WTC11 (cell line): ENCODE data around the gene GOLGA6L2. TPM values are rescaled to one million over a fixed set of nuclear protein-coding genes. Genes with fewer than 3 reads are reported as not detected.

ENCODE experiments used
- ATAC-seq: fragments of 200-7000 bp; cut with Tn5 transposase; 2 replicates; pipeline ENCODE4 v1.10.0; 2021; ENCODE audit warnings: mild to moderate bottlenecking, moderate library complexity
- CTCF ChIA-PET: fragments of 300-600 bp; sonication (Branson Sonifier 250); formaldehyde crosslinking; loops from one replicate; lab custom pipeline; 2021; ENCODE audit warnings: antibody characterized with exemption; lab: Charles Lee
- POLR2A ChIA-PET: fragments of 350-600 bp; sonication (Branson Sonifier 250); formaldehyde crosslinking; loops from one replicate; lab custom pipeline; 2021; ENCODE audit warnings: antibody characterized with exemption; lab: Charles Lee
- DNase-seq: peaks from one replicate; pipeline ENCODE4 v3.0.0; 2021; ENCODE audit warnings: low spot score
- H3K27ac Mint-ChIP-seq: 2 replicates; pipeline ENCODE4 v1.8.0; 2021; ENCODE audit warnings: mixed read lengths
- H3K27me3 Mint-ChIP-seq: 2 replicates; pipeline ENCODE4 v1.8.0; 2021; ENCODE audit warnings: low read depth, mild to moderate bottlenecking, moderate library complexity, mixed read lengths
- H3K36me3 Mint-ChIP-seq: 2 replicates; pipeline ENCODE4 v1.8.0; 2021; ENCODE audit warnings: mixed read lengths
- H3K4me1 Mint-ChIP-seq: 2 replicates; pipeline ENCODE4 v1.8.0; 2022; ENCODE audit warnings: mixed read lengths
- H3K4me3 Mint-ChIP-seq: 2 replicates; pipeline ENCODE4 v1.8.0; 2021; ENCODE audit warnings: mild to moderate bottlenecking, moderate library complexity, mixed read lengths
- H3K9me3 Mint-ChIP-seq: 2 replicates; pipeline ENCODE4 v1.8.0; 2021; ENCODE audit warnings: mixed read lengths
- AR ChIP-seq: fragments of 250-450 bp; sonication (Bioruptor Pico); IDR thresholded peaks from 2 replicates; pipeline ENCODE4 v1.9.0; 2021; ENCODE audit warnings: mild to moderate bottlenecking
- ATF1 ChIP-seq: sonication (generic); formaldehyde crosslinking; IDR thresholded peaks from 2 replicates; pipeline ENCODE4 v1.8.1; 2023; ENCODE audit warnings: mild to moderate bottlenecking, moderate library complexity, missing genetic modification reagents
- EMX1 ChIP-seq: fragments of 250-450 bp; sonication (Bioruptor Pico); IDR thresholded peaks from 2 replicates; pipeline ENCODE4 v1.8.0; 2021; ENCODE audit warnings: mild to moderate bottlenecking
- ETV6 ChIP-seq: sonication (generic); formaldehyde crosslinking; IDR thresholded peaks from 2 replicates; pipeline ENCODE4 v1.8.1; 2022; ENCODE audit warnings: mild to moderate bottlenecking, missing genetic modification reagents
- FOXP1 ChIP-seq: sonication (generic); formaldehyde crosslinking; IDR thresholded peaks from 2 replicates; pipeline ENCODE4 v1.8.0; 2022; ENCODE audit warnings: missing genetic modification reagents, mild to moderate bottlenecking, moderate library complexity, borderline replicate concordance
- GRHL2 ChIP-seq: fragments of 250-450 bp; sonication (Bioruptor Pico); IDR thresholded peaks from 2 replicates; pipeline ENCODE4 v1.8.0; 2022; ENCODE audit warnings: mild to moderate bottlenecking, moderate library complexity; ENCODE audit not compliant: insufficient replicate concordance, severe bottlenecking
- JAZF1 ChIP-seq: fragments of 250-450 bp; sonication (Bioruptor Pico); IDR thresholded peaks from 2 replicates; pipeline ENCODE4 v1.9.0; 2021; ENCODE audit warnings: moderate library complexity, mild to moderate bottlenecking, inconsistent platforms
- KAT7 ChIP-seq: sonication (generic); formaldehyde crosslinking; IDR thresholded peaks from 2 replicates; pipeline ENCODE4 v1.8.1; 2023; ENCODE audit warnings: missing genetic modification reagents, mild to moderate bottlenecking, borderline replicate concordance
- MAX ChIP-seq: sonication (generic); formaldehyde crosslinking; IDR thresholded peaks from 2 replicates; pipeline ENCODE4 v1.8.0; 2022; ENCODE audit warnings: mild to moderate bottlenecking, missing genetic modification reagents
- NR2C2 ChIP-seq: sonication (generic); formaldehyde crosslinking; IDR thresholded peaks from 2 replicates; pipeline ENCODE4 v1.8.0; 2022; ENCODE audit warnings: mild to moderate bottlenecking, missing genetic modification reagents
- NR3C1 ChIP-seq: sonication (generic); formaldehyde crosslinking; conservative IDR thresholded peaks from 2 replicates; pipeline ENCODE4 v1.8.1; 2023; ENCODE audit warnings: low read depth, mild to moderate bottlenecking, missing genetic modification reagents
- OVOL2 ChIP-seq: fragments of 250-450 bp; sonication (Bioruptor Pico); IDR thresholded peaks from 2 replicates; pipeline ENCODE4 v1.9.0; 2021; ENCODE audit warnings: mild to moderate bottlenecking, borderline replicate concordance
- RELA ChIP-seq: sonication (generic); formaldehyde crosslinking; IDR thresholded peaks from 2 replicates; pipeline ENCODE4 v1.8.1; 2022; ENCODE audit warnings: missing genetic modification reagents, mild to moderate bottlenecking, borderline replicate concordance
- TEAD1 ChIP-seq: sonication (generic); formaldehyde crosslinking; IDR thresholded peaks from 2 replicates; pipeline ENCODE4 v1.8.0; 2022; ENCODE audit warnings: mild to moderate bottlenecking, missing genetic modification reagents
- TEAD4 ChIP-seq: sonication (generic); formaldehyde crosslinking; IDR thresholded peaks from 2 replicates; pipeline ENCODE4 v1.8.0; 2022; ENCODE audit warnings: mild to moderate bottlenecking, missing genetic modification reagents
- TP53 ChIP-seq: sonication (generic); formaldehyde crosslinking; IDR thresholded peaks from 2 replicates; pipeline ENCODE4 v1.8.1; 2023; ENCODE audit warnings: mild to moderate bottlenecking, missing genetic modification reagents
- USF2 ChIP-seq: sonication (generic); formaldehyde crosslinking; IDR thresholded peaks from 2 replicates; pipeline ENCODE4 v1.8.1; 2023; ENCODE audit warnings: mild to moderate bottlenecking, missing genetic modification reagents, moderate library complexity
- ZBTB43 ChIP-seq: sonication (generic); formaldehyde crosslinking; IDR thresholded peaks from 2 replicates; pipeline ENCODE4 v1.8.1; 2023; ENCODE audit warnings: mild to moderate bottlenecking, missing genetic modification reagents
- ZNF121 ChIP-seq: sonication (generic); formaldehyde crosslinking; IDR thresholded peaks from 2 replicates; pipeline ENCODE4 v1.8.0; 2023; ENCODE audit warnings: missing genetic modification reagents
- ZNF138 ChIP-seq: sonication (generic); formaldehyde crosslinking; conservative IDR thresholded peaks from 2 replicates; pipeline ENCODE4 v1.8.1; 2022; ENCODE audit warnings: mild to moderate bottlenecking, moderate library complexity, missing genetic modification reagents
- ZNF219 ChIP-seq: sonication (generic); formaldehyde crosslinking; IDR thresholded peaks from 2 replicates; pipeline ENCODE4 v1.8.0; 2023; ENCODE audit warnings: missing genetic modification reagents, mild to moderate bottlenecking, borderline replicate concordance
- ZSCAN18 ChIP-seq: fragments of 250-450 bp; sonication (Bioruptor Pico); IDR thresholded peaks from 2 replicates; pipeline ENCODE4 v2.1.2; 2022; ENCODE audit warnings: mild to moderate bottlenecking, moderate library complexity
- total RNA-seq: library from RNA; stranded (reverse); gene quantifications from 3 replicates; pipeline ENCODE4 v1.2.3, GENCODE V29; 2021
- TF ChIP-seq, protein P1 (sequence below): sonication (generic); formaldehyde crosslinking; IDR thresholded peaks from 2 replicates; pipeline ENCODE4 v1.8.1; 2022; ENCODE audit warnings: missing genetic modification reagents, borderline replicate concordance
- TF ChIP-seq, protein P2 (sequence below): sonication (generic); formaldehyde crosslinking; IDR thresholded peaks from 2 replicates; pipeline ENCODE4 v1.8.0; 2023; ENCODE audit warnings: mild to moderate bottlenecking, missing genetic modification reagents

The GOLGA6L2 gene
- total RNA-seq, 1 experiment from 2014 or later, result not detected

DNA sequence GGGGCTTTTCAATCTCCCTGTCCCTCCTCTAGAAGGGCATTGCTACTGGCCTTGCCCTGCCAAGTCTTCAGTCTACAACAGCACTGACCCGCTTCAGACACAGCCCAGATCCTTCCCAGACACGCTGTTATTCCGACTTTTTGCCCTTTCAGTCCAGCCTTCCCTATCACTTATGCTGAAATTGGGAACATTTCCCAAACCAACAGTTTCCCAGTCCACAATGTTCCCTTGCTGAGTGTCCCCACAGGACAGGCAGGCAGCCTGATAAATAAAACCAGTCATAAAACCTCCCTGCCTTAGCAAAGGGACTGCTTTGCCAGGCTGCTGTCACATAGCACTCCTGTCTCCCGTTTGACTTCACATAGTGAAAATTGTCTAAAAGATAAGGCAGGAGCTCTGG lies 43.5 kb downstream of the GOLGA6L2 start (continued):
- TF ChIP-seq USF2 (CRISPR knock-in tag) (no peak), ZBTB43 (CRISPR knock-in tag) (no peak), ETV6 (CRISPR knock-in tag) (no peak), TEAD4 (CRISPR knock-in tag) (no peak), ZSCAN18 (CRISPR knock-in tag) (no peak), TEAD1 (CRISPR knock-in tag) (no peak), GRHL2 (CRISPR knock-in tag) (no peak), JAZF1 (CRISPR knock-in tag) (no peak)
- TF ChIP-seq, protein P1, sequence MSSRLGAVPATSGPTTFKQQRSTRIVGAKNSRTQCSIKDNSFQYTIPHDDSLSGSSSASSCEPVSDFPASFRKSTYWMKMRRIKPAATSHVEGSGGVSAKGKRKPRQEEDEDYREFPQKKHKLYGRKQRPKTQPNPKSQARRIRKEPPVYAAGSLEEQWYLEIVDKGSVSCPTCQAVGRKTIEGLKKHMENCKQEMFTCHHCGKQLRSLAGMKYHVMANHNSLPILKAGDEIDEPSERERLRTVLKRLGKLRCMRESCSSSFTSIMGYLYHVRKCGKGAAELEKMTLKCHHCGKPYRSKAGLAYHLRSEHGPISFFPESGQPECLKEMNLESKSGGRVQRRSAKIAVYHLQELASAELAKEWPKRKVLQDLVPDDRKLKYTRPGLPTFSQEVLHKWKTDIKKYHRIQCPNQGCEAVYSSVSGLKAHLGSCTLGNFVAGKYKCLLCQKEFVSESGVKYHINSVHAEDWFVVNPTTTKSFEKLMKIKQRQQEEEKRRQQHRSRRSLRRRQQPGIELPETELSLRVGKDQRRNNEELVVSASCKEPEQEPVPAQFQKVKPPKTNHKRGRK (CRISPR knock-in tag), result no peak

GRCh38 chr15:23402544-23402943 lies 44.5 kb downstream of the GOLGA6L2 start:
- ATAC-seq (no peak), DNase-seq (no peak)
- Mint-ChIP-seq H3K4me3 (no peak overlapping the region), H3K9me3 (peaks cover 38% of the 10 kb centered on the region), H3K4me1 (no peaks in the 10 kb centered on the region), H3K27ac (no peak overlapping the region), H3K36me3 (peaks cover 33% of the 10 kb centered on the region), H3K27me3 (peaks cover 12% of the 10 kb centered on the region)
- ChIA-PET CTCF (no interaction called here), POLR2A (no interaction called here)
- no peak for TF ChIP-seq RELA (CRISPR knock-in tag)
- TF ChIP-seq FOXP1 (CRISPR knock-in tag), result no peak
- TF ChIP-seq NR2C2 (CRISPR knock-in tag), result no peak
- TF ChIP-seq KAT7 (CRISPR knock-in tag), result no peak
- TF ChIP-seq ZNF121 (CRISPR knock-in tag), result no peak
- no peak for TF ChIP-seq AR
- no peak for TF ChIP-seq NR3C1 (CRISPR knock-in tag)
- TF ChIP-seq ZNF219 (CRISPR knock-in tag), result no peak
- TF ChIP-seq OVOL2 (CRISPR knock-in tag), result no peak
- TF ChIP-seq MAX (CRISPR knock-in tag), result no peak
- TF ChIP-seq TEAD4 (CRISPR knock-in tag), result no peak
- no peak for TF ChIP-seq ATF1 (CRISPR knock-in tag)
- no peak for TF ChIP-seq ZNF138 (CRISPR knock-in tag)
- TF ChIP-seq, protein P2, sequence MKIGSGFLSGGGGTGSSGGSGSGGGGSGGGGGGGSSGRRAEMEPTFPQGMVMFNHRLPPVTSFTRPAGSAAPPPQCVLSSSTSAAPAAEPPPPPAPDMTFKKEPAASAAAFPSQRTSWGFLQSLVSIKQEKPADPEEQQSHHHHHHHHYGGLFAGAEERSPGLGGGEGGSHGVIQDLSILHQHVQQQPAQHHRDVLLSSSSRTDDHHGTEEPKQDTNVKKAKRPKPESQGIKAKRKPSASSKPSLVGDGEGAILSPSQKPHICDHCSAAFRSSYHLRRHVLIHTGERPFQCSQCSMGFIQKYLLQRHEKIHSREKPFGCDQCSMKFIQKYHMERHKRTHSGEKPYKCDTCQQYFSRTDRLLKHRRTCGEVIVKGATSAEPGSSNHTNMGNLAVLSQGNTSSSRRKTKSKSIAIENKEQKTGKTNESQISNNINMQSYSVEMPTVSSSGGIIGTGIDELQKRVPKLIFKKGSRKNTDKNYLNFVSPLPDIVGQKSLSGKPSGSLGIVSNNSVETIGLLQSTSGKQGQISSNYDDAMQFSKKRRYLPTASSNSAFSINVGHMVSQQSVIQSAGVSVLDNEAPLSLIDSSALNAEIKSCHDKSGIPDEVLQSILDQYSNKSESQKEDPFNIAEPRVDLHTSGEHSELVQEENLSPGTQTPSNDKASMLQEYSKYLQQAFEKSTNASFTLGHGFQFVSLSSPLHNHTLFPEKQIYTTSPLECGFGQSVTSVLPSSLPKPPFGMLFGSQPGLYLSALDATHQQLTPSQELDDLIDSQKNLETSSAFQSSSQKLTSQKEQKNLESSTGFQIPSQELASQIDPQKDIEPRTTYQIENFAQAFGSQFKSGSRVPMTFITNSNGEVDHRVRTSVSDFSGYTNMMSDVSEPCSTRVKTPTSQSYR (CRISPR knock-in tag), result no peak
- no peak for TF ChIP-seq TP53 (CRISPR knock-in tag)
- no peak for TF ChIP-seq EMX1 (CRISPR knock-in tag)
